Measurements from ENCODE around the gene ATP9B. TPM values are rescaled to one million over a fixed set of nuclear protein-coding genes. Genes with fewer than 3 reads are reported as not detected.

ATP9B gene
- total RNA-seq, 2 donors from 2014 or later: 22.5 to 72.9 TPM

GRCh38 chr18:79424880-79425568 is 355.8 kb downstream of the ATP9B start:
- Histone ChIP-seq H3K4me1 (ENCODE audit: control insufficient read depth in 1 of 2, low read depth in 2 of 2) (no peaks in the 10 kb centered on the region), H3K27me3 (replicated peaks; ENCODE audit: insufficient read depth) (no peaks in the 10 kb centered on the region), H3K9me3 (no peaks in the 10 kb centered on the region), H3K36me3 (peaks cover 6% of the 10 kb centered on the region), H3K27ac (no peak overlapping the region), H3K4me3 (no peak overlapping the region)
- no peak for TF ChIP-seq CTCF (IDR thresholded peaks at IDR 0.05)
- ATAC-seq (ENCODE audit: insufficient number of reproducible peaks, low FRiP score, low read depth) (no peak), DNase-seq (ENCODE audit: low spot score) (no peak)

GRCh38 chr18:79425569-79425886 is 356.3 kb downstream of the ATP9B start:
- Histone ChIP-seq H3K27me3 (replicated peaks; ENCODE audit: insufficient read depth) (no peaks in the 10 kb centered on the region), H3K27ac (no peak overlapping the region), H3K36me3 (peaks cover 6% of the 10 kb centered on the region), H3K4me3 (no peak overlapping the region), H3K4me1 (ENCODE audit: control insufficient read depth in 1 of 2, low read depth in 2 of 2) (no peaks in the 10 kb centered on the region), H3K9me3 (no peaks in the 10 kb centered on the region)
- no peak for TF ChIP-seq CTCF (IDR thresholded peaks at IDR 0.05)
- DNase-seq (ENCODE audit: low spot score) (no peak), ATAC-seq (ENCODE audit: insufficient number of reproducible peaks, low FRiP score, low read depth) (no peak)

- H3K27me3 ChIP-seq (replicated peaks; ENCODE audit: insufficient read depth): no peaks in the 10 kb centered on the region
- H3K4me1 ChIP-seq (ENCODE audit: control insufficient read depth in 1 of 2, low read depth in 2 of 2): no peaks in the 10 kb centered on the region
- ATAC-seq (ENCODE audit: insufficient number of reproducible peaks, low FRiP score, low read depth) (no peak), DNase-seq (ENCODE audit: low spot score) (no peak)
- no peak overlapping the region for H3K27ac ChIP-seq
- H3K36me3 ChIP-seq: no peaks in the 10 kb centered on the region
- no peak for TF ChIP-seq CTCF (IDR thresholded peaks at IDR 0.05)
- no peak overlapping the region for H3K4me3 ChIP-seq
- no peaks in the 10 kb centered on the region for H3K9me3 ChIP-seq
Observed at GRCh38 chr18:79426376-79427300, 357.4 kb downstream of the ATP9B start.

- no peak for TF ChIP-seq CTCF (IDR thresholded peaks at IDR 0.05)
- H3K4me3 ChIP-seq: no peak overlapping the region
- H3K27me3 ChIP-seq (replicated peaks; ENCODE audit: insufficient read depth): no peaks in the 10 kb centered on the region
Observed at GRCh38 chr18:79427368-79428225, 358.4 kb downstream of the ATP9B start.

More at GRCh38 chr18:79427368-79428225, 358.4 kb downstream of the ATP9B start:
- no peak for DNase-seq (ENCODE audit: low spot score)
- Histone ChIP-seq H3K27ac (no peak overlapping the region), H3K4me1 (ENCODE audit: control insufficient read depth in 1 of 2, low read depth in 2 of 2) (no peaks in the 10 kb centered on the region), H3K9me3 (no peaks in the 10 kb centered on the region), H3K36me3 (no peaks in the 10 kb centered on the region)
- ATAC-seq (ENCODE audit: insufficient number of reproducible peaks, low FRiP score, low read depth): no peak

Other genes starting within 250 kb of the ATP9B start
- gene SALL3, start 89.6 kb upstream of the ATP9B start, total RNA-seq: not detected

Data from thoracic aorta (tissue), 2 donors.